Brain microvascular endothelial cell (primary cell): Measurements from ENCODE around the gene GPC5.

ENCODE experiments used
- DNase-seq: peaks from one replicate; pipeline ENCODE4 v3.0.0-alpha.2; 2020
- H3K27ac ChIP-seq: fragments of 250-450 bp; sonication (Bioruptor Pico); 2 replicates; pipeline ENCODE4 v1.5.1; 2020; ENCODE audit warnings: mild to moderate bottlenecking, moderate library complexity
- H3K27me3 ChIP-seq: fragments of 250-450 bp; sonication (Bioruptor Pico); replicated peaks from 2 replicates; pipeline ENCODE4 v1.5.1; 2020; ENCODE audit warnings: mild to moderate bottlenecking
- H3K36me3 ChIP-seq: fragments of 250-450 bp; sonication (Bioruptor Pico); replicated peaks from 2 replicates; pipeline ENCODE4 v1.5.1; 2020; ENCODE audit warnings: mild to moderate bottlenecking
- H3K4me3 ChIP-seq: 2 replicates; pipeline ENCODE4 v1.5.1; 2011; ENCODE audit warnings: low read depth, mild to moderate bottlenecking, control low read depth, low read length, moderate library complexity
- CTCF ChIP-seq: IDR thresholded peaks from 2 replicates; pipeline ENCODE4 v1.5.1; 2011; ENCODE audit warnings: low read depth, mild to moderate bottlenecking, moderate library complexity, low read length, control low read depth, inconsistent platforms; ENCODE audit errors: missing control alignments
- in situ Hi-C: cut with HindIII; loops from 2 replicates; pipeline ENCODE4 v1.10.0; 2017; ENCODE audit warnings: low sequenced_read_pairs, low pct_ligation_motif_present

Gene GPC5

GRCh38 chr13:92602560-92602959 is 1204.1 kb downstream of the GPC5 start:
- H3K36me3 ChIP-seq, result no peaks in the 10 kb centered on the region
- H3K27ac ChIP-seq, result no peak overlapping the region
- no peak overlapping the region for H3K4me3 ChIP-seq
- in situ Hi-C loops, result no loop called here
- no peak for TF ChIP-seq CTCF
- DNase-seq, result peak; percentile 12
- no peaks in the 10 kb centered on the region for H3K27me3 ChIP-seq

GRCh38 chr13:92609376-92609775 is 1211.0 kb downstream of the GPC5 start:
- H3K27ac ChIP-seq, result no peak overlapping the region
- H3K27me3 ChIP-seq, result no peaks in the 10 kb centered on the region
- no peak for DNase-seq
- no peak for TF ChIP-seq CTCF
- H3K36me3 ChIP-seq, result no peaks in the 10 kb centered on the region
- in situ Hi-C loops, result no loop called here
- H3K4me3 ChIP-seq, result no peak overlapping the region

- Histone ChIP-seq H3K36me3 (no peaks in the 10 kb centered on the region), H3K4me3 (no peak overlapping the region), H3K27me3 (no peaks in the 10 kb centered on the region), H3K27ac (no peak overlapping the region)
- in situ Hi-C loops, result no loop called here
- no peak for DNase-seq
- TF ChIP-seq CTCF, result no peak
Observed at GRCh38 chr13:92612892-92613291, 1214.5 kb downstream of the GPC5 start.

GRCh38 chr13:92613921-92614320 is 1215.5 kb downstream of the GPC5 start:
- H3K4me3 ChIP-seq, result no peak overlapping the region
- no peaks in the 10 kb centered on the region for H3K27me3 ChIP-seq
- no peaks in the 10 kb centered on the region for H3K36me3 ChIP-seq
- TF ChIP-seq CTCF, result no peak
- no peak for DNase-seq
- H3K27ac ChIP-seq, result no peak overlapping the region
- in situ Hi-C loops, result no loop called here

GRCh38 chr13:92621985-92622384 is 1223.6 kb downstream of the GPC5 start:
- no peak overlapping the region for H3K27ac ChIP-seq
- no peak overlapping the region for H3K4me3 ChIP-seq
- DNase-seq, result no peak
- no peak for TF ChIP-seq CTCF
- H3K36me3 ChIP-seq, result no peaks in the 10 kb centered on the region
- in situ Hi-C loops, result no loop called here
- no peaks in the 10 kb centered on the region for H3K27me3 ChIP-seq

- no peaks in the 10 kb centered on the region for H3K27me3 ChIP-seq
- TF ChIP-seq CTCF, result no peak
- DNase-seq, result no peak
- no peaks in the 10 kb centered on the region for H3K36me3 ChIP-seq
- in situ Hi-C loops, result no loop called here
- H3K4me3 ChIP-seq, result no peak overlapping the region
- no peak overlapping the region for H3K27ac ChIP-seq
Observed at GRCh38 chr13:92622905-92623304, 1224.5 kb downstream of the GPC5 start.
